A549 (cell line): ENCODE data around the gene CUZD1. TPM values are rescaled to one million over a fixed set of nuclear protein-coding genes. Genes with fewer than 3 reads are reported as not detected.
A peak's percentile ranks its signal among the peaks of the same experiment; 100 is the strongest.

Source experiments
- ATAC-seq, 2 experiments: fragments of 200-7000 bp in 1 of 2; fragments of >200 bp in 1 of 2; cut with Nextera tagmentation in 1 of 2; cut with Tn5 transposase in 1 of 2; 3 replicates each; pipeline versions ENCODE4 v1.8.0 to v1.9.1; 2018 to 2020; ENCODE audit warnings: mild to moderate bottlenecking in 1 of 2, moderate library complexity in 1 of 2
- CTCF ChIA-PET: fragments of 300-600 bp; sonication (Branson Sonifier 250); formaldehyde crosslinking; extraction: SDS; loops from one replicate; lab custom pipeline; 2021; ENCODE audit warnings: antibody characterized with exemption, inconsistent platforms; lab: Yijun Ruan, JAX
- POLR2A ChIA-PET: fragments of 350-600 bp; formaldehyde crosslinking; extraction: SDS; loops from one replicate; lab custom pipeline; 2021; ENCODE audit warnings: antibody characterized with exemption, inconsistent platforms; lab: Yijun Ruan, JAX
- DNase-seq, 2 experiments: peaks; one replicate each; pipeline versions ENCODE4 v3.0.0 to v3.0.0-alpha.2; 2011 to 2016; ENCODE audit warnings: low read depth in 1 of 2, low spot score in 1 of 2
- FAIRE-seq: peaks from 2 replicates; lab custom pipeline; 2011; peaks lifted over from hg19 to GRCh38; lab: Jason Lieb, UNC
- H3K27ac ChIP-seq, 2 experiments: fragments of >200 bp; sonication (Bioruptor Twin); formaldehyde crosslinking; 3 replicates each; pipeline ENCODE4 v1.5.1; 2016 to 2017
- H3K4me1 ChIP-seq: fragments of >200 bp; sonication (Bioruptor Twin); formaldehyde crosslinking; 3 replicates; pipeline ENCODE4 v1.6.1; 2016
- H3K4me2 ChIP-seq: fragments of >200 bp; sonication (Bioruptor Twin); formaldehyde crosslinking; 3 replicates; pipeline ENCODE4 v1.6.1; 2016
- H3K4me3 ChIP-seq: fragments of >200 bp; sonication (Bioruptor Twin); formaldehyde crosslinking; 3 replicates; pipeline ENCODE4 v1.5.1; 2016
- H3K9me3 ChIP-seq: fragments of >200 bp; sonication (Bioruptor Twin); formaldehyde crosslinking; 3 replicates; pipeline ENCODE4 v1.6.1; 2016
- BHLHE40 ChIP-seq: IDR thresholded peaks from 2 replicates; pipeline ENCODE4 v1.6.1; 2012; ENCODE audit warnings: low read depth, low read length, inconsistent platforms
- CBX8 ChIP-seq: fragments of 200-600 bp; sonication (generic); IDR thresholded peaks from 2 replicates; pipeline ENCODE4 v1.6.1; 2016
- CEBPB ChIP-seq, 2 experiments: fragments of >200 bp in 1 of 2; sonication (Bioruptor Twin) in 1 of 2; formaldehyde crosslinking in 1 of 2; IDR thresholded peaks; 2 replicates each; pipeline ENCODE4 v1.6.1; 2012 to 2016
- CHD2 ChIP-seq: fragments of 150-350 bp; IDR thresholded peaks from 2 replicates; pipeline ENCODE4 v1.6.1; 2014; ENCODE audit warnings: low read length; ENCODE audit not compliant: partially characterized antibody
- EHMT2 ChIP-seq: fragments of 200-600 bp; sonication (generic); IDR thresholded peaks from 2 replicates; pipeline ENCODE4 v1.6.1; 2016; ENCODE audit warnings: antibody characterized with exemption, low read depth, mild to moderate bottlenecking, moderate library complexity
- ELK1 ChIP-seq: fragments of 150-350 bp; IDR thresholded peaks from 2 replicates; pipeline ENCODE4 v1.6.1; 2014; ENCODE audit warnings: low read depth, mild to moderate bottlenecking, low read length
- FOSL2 ChIP-seq, 2 experiments: fragments of 450-650 bp in 1 of 2; fragments of >200 bp in 1 of 2; sonication (Bioruptor Twin) in 1 of 2; formaldehyde crosslinking; IDR thresholded peaks; 2 replicates each; pipeline versions ENCODE4 v1.5.0 to v1.6.1; 2016 to 2020; ENCODE audit warnings: mild to moderate bottlenecking in 1 of 2, moderate library complexity in 1 of 2
- FOXS1 ChIP-seq: fragments of 250-450 bp; sonication (Bioruptor Pico); IDR thresholded peaks from 2 replicates; pipeline ENCODE4 v1.5.0; 2020; ENCODE audit warnings: mild to moderate bottlenecking, moderate library complexity
- GATA3 ChIP-seq: IDR thresholded peaks from 2 replicates; pipeline ENCODE4 v1.6.1; 2012; ENCODE audit warnings: borderline replicate concordance
- HDAC2 ChIP-seq: fragments of 200-600 bp; sonication (generic); IDR thresholded peaks from 2 replicates; pipeline ENCODE4 v1.6.1; 2016
- HOXB5 ChIP-seq: fragments of 250-450 bp; sonication (Bioruptor Pico); IDR thresholded peaks from 2 replicates; pipeline ENCODE4 v1.5.0; 2020; ENCODE audit warnings: mild to moderate bottlenecking, moderate library complexity
- KDM1A ChIP-seq: fragments of 200-600 bp; sonication (generic); IDR thresholded peaks from 2 replicates; pipeline ENCODE4 v1.6.1; 2016; ENCODE audit warnings: low read depth, mild to moderate bottlenecking
- MAFK ChIP-seq: fragments of 450-650 bp; IDR thresholded peaks from 2 replicates; pipeline ENCODE4 v1.6.1; 2014; ENCODE audit not compliant: partially characterized antibody
- MAZ ChIP-seq: fragments of 150-350 bp; IDR thresholded peaks from 2 replicates; pipeline ENCODE4 v1.6.1; 2014; ENCODE audit warnings: antibody characterized with exemption, low read depth, low read length, borderline replicate concordance
- MYC ChIP-seq: IDR thresholded peaks from 2 replicates; pipeline ENCODE4 v1.6.1; 2012; ENCODE audit warnings: mild to moderate bottlenecking, inconsistent platforms, low read length, improper control_type of control experiment, borderline replicate concordance
- PHF8 ChIP-seq: fragments of 200-600 bp; sonication (generic); IDR thresholded peaks from 2 replicates; pipeline ENCODE4 v1.6.1; 2016; ENCODE audit warnings: low read depth, mild to moderate bottlenecking, antibody characterized with exemption, moderate library complexity, borderline replicate concordance
- POLR2A ChIP-seq: IDR thresholded peaks from 2 replicates; pipeline ENCODE4 v1.6.1; 2012; ENCODE audit warnings: mild to moderate bottlenecking, low read length
- POLR2AphosphoS2 ChIP-seq: conservative IDR thresholded peaks from 2 replicates; pipeline ENCODE4 v1.6.1; 2012; ENCODE audit warnings: low read length, improper control_type of control experiment, inconsistent platforms
- RAD21 ChIP-seq, 2 experiments: fragments of >200 bp in 1 of 2; sonication (Bioruptor Twin) in 1 of 2; formaldehyde crosslinking in 1 of 2; IDR thresholded peaks in 1 of 2; conservative IDR thresholded peaks in 1 of 2; 2 replicates in 1 of 2; 3 replicates in 1 of 2; pipeline ENCODE4 v1.6.1; 2012 to 2018; ENCODE audit warnings: inconsistent platforms in 1 of 2
- RARB ChIP-seq: fragments of 250-450 bp; sonication (Bioruptor Pico); IDR thresholded peaks from 2 replicates; pipeline ENCODE4 v1.8.0; 2021; ENCODE audit warnings: mild to moderate bottlenecking, moderate library complexity
- RCOR1 ChIP-seq: fragments of 150-350 bp; IDR thresholded peaks from 2 replicates; pipeline ENCODE4 v1.6.1; 2014; ENCODE audit warnings: antibody characterized with exemption, low read length, low read depth
- RNF2 ChIP-seq: fragments of 200-600 bp; sonication (generic); IDR thresholded peaks from 2 replicates; pipeline ENCODE4 v1.6.1; 2016; ENCODE audit warnings: low read depth, mild to moderate bottlenecking, antibody characterized with exemption, moderate library complexity, borderline replicate concordance
- SREBF2 ChIP-seq: fragments of 450-650 bp; IDR thresholded peaks from 2 replicates; pipeline ENCODE4 v1.6.1; 2014; ENCODE audit warnings: mild to moderate bottlenecking, moderate library complexity
- ZFP36 ChIP-seq: fragments of 450-650 bp; IDR thresholded peaks from 2 replicates; pipeline ENCODE4 v1.6.1; 2014; ENCODE audit warnings: borderline replicate concordance; ENCODE audit not compliant: partially characterized antibody
- ZSCAN20 ChIP-seq: fragments of 250-450 bp; sonication (Bioruptor Pico); IDR thresholded peaks from 2 replicates; pipeline ENCODE4 v1.8.0; 2022; ENCODE audit warnings: mild to moderate bottlenecking, moderate library complexity
- WGBS: methylation state at CpG from one replicate; pipeline ENCODE4 v1.1.6; 2017; ENCODE audit errors: missing lambda C conversion rate; 5-methylcytosine and 5-hydroxymethylcytosine counted together
- polyA plus RNA-seq, 4 experiments: library from polyadenylated mRNA; depleted of rRNA in 3 of 4; stranded (reverse); fragments of >200 nt; fragmentation: RNase III in 1 of 4; extraction: RNeasy Plus Mini Kit Qiagen cat#74134 plus additional on column Dnase treatment in 1 of 4; gene quantifications; 2 replicates in 3 of 4; 3 replicates in 1 of 4; pipeline ENCODE4 v1.2.3, GENCODE V29; 2011 to 2017
- TF ChIP-seq, protein P1 (sequence below): IDR thresholded peaks from 2 replicates; pipeline ENCODE4 v1.6.1; 2012
- TF ChIP-seq, protein P2 (sequence below): IDR thresholded peaks from 2 replicates; pipeline ENCODE4 v1.6.1; 2012; ENCODE audit warnings: low read depth, borderline replicate concordance
- TF ChIP-seq, protein P3 (sequence below): fragments of 450-650 bp; IDR thresholded peaks from 2 replicates; pipeline ENCODE4 v1.6.1; 2014; ENCODE audit warnings: antibody characterized with exemption

Gene CUZD1
- polyA plus RNA-seq, 2 of the 4 experiments (the other 2 are of a cell fraction) = 1.4 to 2.8 TPM

DNA sequence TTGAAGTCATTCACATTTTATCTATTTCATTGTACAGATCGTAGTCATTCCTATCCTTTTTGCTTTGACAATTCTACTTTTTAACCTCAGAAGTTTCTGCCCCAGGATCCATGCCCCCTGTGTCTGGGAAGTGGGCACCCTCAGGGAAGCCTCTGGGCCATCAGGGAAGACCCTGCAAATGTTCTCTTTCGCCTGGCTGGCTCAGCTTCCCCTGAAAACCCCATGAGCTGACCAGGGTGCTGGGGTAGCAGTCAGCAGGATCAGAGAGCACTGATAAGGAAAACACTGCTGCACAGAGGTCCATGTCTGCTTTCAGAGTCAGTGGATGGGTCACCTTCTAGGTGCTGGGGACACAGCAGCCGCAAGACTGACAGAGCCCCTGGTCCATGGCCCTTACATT, 23.8 kb downstream of the CUZD1 start (continued):
- TF ChIP-seq, protein P1, sequence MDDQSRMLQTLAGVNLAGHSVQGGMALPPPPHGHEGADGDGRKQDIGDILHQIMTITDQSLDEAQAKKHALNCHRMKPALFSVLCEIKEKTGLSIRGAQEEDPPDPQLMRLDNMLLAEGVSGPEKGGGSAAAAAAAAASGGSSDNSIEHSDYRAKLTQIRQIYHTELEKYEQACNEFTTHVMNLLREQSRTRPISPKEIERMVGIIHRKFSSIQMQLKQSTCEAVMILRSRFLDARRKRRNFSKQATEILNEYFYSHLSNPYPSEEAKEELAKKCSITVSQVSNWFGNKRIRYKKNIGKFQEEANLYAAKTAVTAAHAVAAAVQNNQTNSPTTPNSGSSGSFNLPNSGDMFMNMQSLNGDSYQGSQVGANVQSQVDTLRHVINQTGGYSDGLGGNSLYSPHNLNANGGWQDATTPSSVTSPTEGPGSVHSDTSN = no peak
- TF ChIP-seq GATA3 = no peak
- no peak for TF ChIP-seq PHF8
- no peak for TF ChIP-seq ELK1

GRCh38 chr10:122815458-122815857, 30.2 kb downstream of the CUZD1 start:
- Histone ChIP-seq H3K27ac (no peak overlapping the region), H3K4me3 (no peak overlapping the region), H3K4me2 (no peak overlapping the region), H3K4me1 (no peaks in the 10 kb centered on the region), H3K9me3 (no peaks in the 10 kb centered on the region)
- WGBS = 42% methylated on average over 5 of the region's 5 CpGs
- no peak for TF ChIP-seq MAZ
- no peak for TF ChIP-seq HOXB5 (CRISPR knock-in tag)
- TF ChIP-seq POLR2A = no peak
- TF ChIP-seq FOSL2 (IDR thresholded peaks at IDR 0.05) = no peak
- TF ChIP-seq FOSL2 (CRISPR knock-in tag; IDR thresholded peaks at IDR 0.05) = no peak
- no peak for TF ChIP-seq HDAC2
- no peak for TF ChIP-seq RNF2
- no peak for TF ChIP-seq ELK1
- no peak for TF ChIP-seq ZSCAN20 (CRISPR knock-in tag)
- TF ChIP-seq RARB (CRISPR knock-in tag) = no peak
- no peak for TF ChIP-seq ZFP36
- no peak for TF ChIP-seq EHMT2
- no peak for TF ChIP-seq BHLHE40
- TF ChIP-seq RAD21 (conservative IDR thresholded peaks at IDR 0.05 in 1 of 2, IDR thresholded peaks at IDR 0.05 in 1 of 2) = no peak
- no peak for TF ChIP-seq MYC
- TF ChIP-seq, protein P2, sequence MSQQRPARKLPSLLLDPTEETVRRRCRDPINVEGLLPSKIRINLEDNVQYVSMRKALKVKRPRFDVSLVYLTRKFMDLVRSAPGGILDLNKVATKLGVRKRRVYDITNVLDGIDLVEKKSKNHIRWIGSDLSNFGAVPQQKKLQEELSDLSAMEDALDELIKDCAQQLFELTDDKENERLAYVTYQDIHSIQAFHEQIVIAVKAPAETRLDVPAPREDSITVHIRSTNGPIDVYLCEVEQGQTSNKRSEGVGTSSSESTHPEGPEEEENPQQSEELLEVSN = no peak
- ATAC-seq (no peak), FAIRE-seq (no peak), DNase-seq (no peak)
- POLR2A ChIA-PET = no interaction called here
- CTCF ChIA-PET = no interaction called here

DNA sequence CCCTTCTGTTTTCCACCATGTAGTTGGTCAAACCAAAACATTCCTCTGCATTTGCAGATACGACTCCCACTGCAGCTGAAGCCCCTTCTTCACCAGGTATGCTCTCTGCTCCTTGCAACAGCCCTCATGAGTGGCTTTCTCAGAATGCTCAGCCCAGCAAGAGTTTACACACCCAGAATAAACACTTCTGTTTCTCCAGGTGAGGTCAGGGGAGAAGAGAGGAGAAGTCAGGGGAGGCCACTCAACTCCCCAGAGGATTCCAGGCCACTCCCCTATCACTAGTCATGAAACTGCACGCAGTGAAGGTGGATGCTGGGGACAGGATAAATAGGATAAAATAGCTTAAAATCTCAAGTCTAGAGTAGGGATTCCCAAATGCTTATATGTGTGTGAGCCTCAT, 31.2 kb downstream of the CUZD1 start:
- DNase-seq = no peak
- Histone ChIP-seq H3K4me1 (no peaks in the 10 kb centered on the region), H3K4me3 (no peak overlapping the region), H3K4me2 (no peak overlapping the region), H3K9me3 (no peaks in the 10 kb centered on the region), H3K27ac (no peak overlapping the region)
- POLR2A ChIA-PET = no interaction called here
- no peak for FAIRE-seq
- CTCF ChIA-PET = no interaction called here
- TF ChIP-seq ZFP36 (no peak), BHLHE40 (no peak), MAFK (no peak), CHD2 (no peak), POLR2AphosphoS2 (no peak), FOXS1 (CRISPR knock-in tag) (no peak), RCOR1 (no peak), CEBPB (IDR thresholded peaks at IDR 0.05) (no peak), SREBF2 (no peak), CBX8 (no peak), EHMT2 (no peak), KDM1A (no peak), PHF8 (no peak)
- TF ChIP-seq, protein P2 = no peak
- TF ChIP-seq, protein P3, sequence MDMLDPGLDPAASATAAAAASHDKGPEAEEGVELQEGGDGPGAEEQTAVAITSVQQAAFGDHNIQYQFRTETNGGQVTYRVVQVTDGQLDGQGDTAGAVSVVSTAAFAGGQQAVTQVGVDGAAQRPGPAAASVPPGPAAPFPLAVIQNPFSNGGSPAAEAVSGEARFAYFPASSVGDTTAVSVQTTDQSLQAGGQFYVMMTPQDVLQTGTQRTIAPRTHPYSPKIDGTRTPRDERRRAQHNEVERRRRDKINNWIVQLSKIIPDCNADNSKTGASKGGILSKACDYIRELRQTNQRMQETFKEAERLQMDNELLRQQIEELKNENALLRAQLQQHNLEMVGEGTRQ = no peak
- WGBS = 36% methylated on average over 2 of the region's 2 CpGs
- ATAC-seq = peak in 1 of 2 experiments; percentile 30; a peak in 1 of 6 replicates
